22Rv1 (cell line): ENCODE data around the gene METTL2B.
A peak's percentile ranks its signal among the peaks of the same experiment; 100 is the strongest.

Source experiments
- H3K27ac ChIP-seq: fragments of 450-650 bp; 2 replicates; pipeline ENCODE4 v1.5.1; 2017
- ZFX ChIP-seq: fragments of 450-650 bp; IDR thresholded peaks from 2 replicates; pipeline ENCODE4 v1.6.1; 2017; ENCODE audit warnings: antibody characterized with exemption, borderline replicate concordance
- TF ChIP-seq, protein P1 (sequence below): fragments of 450-650 bp; IDR thresholded peaks from 2 replicates; pipeline ENCODE4 v1.5.1; 2017; ENCODE audit warnings: mild to moderate bottlenecking

The METTL2B gene

DNA sequence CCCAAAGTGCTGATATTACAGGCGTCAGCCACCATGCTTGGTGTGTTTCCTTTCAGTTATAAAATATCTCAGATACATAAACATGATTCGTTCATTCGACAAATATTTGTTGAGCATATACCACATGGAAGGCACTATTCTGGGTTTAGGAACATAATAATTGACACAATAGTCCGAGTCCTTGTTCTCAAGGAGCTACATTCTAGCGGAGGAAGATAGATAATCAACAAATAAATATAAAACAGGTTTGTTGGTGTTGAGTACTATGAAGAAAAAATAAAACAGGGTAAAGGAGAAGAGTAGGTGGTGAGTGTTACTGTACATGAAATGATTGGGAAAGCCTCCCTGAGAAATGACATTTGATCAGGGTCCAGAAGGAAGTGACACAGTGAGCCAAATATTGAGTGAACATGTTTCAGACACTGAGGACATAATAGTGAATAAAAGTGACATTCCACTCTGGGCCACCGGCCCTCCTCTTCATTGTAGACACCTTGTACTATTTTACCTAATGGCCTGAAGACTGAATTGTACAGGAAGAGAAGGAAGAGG is 27.7 kb upstream of the METTL2B start:
- TF ChIP-seq, protein P1, sequence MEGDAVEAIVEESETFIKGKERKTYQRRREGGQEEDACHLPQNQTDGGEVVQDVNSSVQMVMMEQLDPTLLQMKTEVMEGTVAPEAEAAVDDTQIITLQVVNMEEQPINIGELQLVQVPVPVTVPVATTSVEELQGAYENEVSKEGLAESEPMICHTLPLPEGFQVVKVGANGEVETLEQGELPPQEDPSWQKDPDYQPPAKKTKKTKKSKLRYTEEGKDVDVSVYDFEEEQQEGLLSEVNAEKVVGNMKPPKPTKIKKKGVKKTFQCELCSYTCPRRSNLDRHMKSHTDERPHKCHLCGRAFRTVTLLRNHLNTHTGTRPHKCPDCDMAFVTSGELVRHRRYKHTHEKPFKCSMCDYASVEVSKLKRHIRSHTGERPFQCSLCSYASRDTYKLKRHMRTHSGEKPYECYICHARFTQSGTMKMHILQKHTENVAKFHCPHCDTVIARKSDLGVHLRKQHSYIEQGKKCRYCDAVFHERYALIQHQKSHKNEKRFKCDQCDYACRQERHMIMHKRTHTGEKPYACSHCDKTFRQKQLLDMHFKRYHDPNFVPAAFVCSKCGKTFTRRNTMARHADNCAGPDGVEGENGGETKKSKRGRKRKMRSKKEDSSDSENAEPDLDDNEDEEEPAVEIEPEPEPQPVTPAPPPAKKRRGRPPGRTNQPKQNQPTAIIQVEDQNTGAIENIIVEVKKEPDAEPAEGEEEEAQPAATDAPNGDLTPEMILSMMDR = no peak
- no peak for TF ChIP-seq ZFX
- H3K27ac ChIP-seq = peak overlapping the region; percentile 53

DNA sequence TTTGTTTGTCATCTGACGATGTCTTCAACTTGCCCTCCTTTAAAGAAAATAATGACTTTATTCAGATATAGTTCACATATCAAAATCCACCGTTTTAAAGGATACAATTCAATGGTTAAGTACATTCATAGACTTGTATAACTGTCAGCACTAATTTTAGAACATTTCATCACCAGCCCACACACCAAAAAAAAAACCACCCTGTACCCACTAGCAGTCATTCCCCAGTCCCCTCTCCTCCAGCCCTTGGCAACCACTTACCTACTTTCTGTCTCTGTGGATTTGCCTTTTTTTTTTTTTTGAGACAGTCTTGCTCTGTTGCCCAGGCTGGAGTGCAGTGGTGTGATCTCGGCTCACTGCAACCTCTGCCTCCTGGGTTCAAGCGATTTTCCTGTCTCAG is 26.1 kb upstream of the METTL2B start:
- H3K27ac ChIP-seq = peak overlapping the region; percentile 29; the same call in 1 of the 2 replicates
- TF ChIP-seq, protein P1 = no peak
- TF ChIP-seq ZFX = no peak

DNA sequence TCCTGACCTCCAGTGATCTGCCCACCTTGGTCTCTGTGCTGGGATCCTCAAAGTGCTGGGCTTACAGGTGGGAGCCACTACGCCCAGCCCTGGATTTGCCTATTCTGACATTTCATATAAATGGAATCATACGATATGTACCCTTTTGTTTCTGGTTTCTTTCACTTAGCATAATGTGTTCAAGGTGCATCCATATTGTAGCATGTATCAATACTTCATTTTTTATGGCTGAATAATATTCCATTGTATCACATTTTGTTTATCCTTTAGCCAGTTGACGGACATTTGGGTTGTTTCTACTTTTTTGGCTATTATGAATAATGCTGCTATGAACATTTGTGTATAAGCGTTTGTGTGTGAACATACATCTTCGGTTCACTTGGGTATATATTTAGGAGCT is 25.6 kb upstream of the METTL2B start:
- no peak overlapping the region for H3K27ac ChIP-seq
- TF ChIP-seq, protein P1 = no peak
- TF ChIP-seq ZFX = no peak

DNA sequence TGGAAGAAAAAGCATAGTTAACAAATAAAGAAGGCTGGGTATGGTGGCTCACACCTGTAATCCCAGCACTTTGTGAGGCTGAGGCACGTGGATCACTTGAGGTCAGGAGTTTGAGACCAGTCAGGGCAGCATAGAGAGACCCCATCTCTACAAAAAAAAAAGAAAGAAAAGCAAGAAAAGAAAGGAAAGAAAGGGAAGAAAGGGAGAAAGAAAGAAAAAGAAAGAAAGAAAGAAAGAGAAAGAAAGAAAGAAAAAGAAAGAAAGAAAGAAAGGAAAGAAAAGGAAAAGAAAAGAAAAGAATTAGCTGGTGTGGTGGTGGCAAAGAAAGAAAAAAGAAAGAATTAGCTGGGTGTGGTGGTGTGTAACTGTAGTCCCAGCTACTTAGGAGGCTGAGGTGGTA is 24.0 kb upstream of the METTL2B start:
- no peak overlapping the region for H3K27ac ChIP-seq
- TF ChIP-seq, protein P1 = no peak
- no peak for TF ChIP-seq ZFX

DNA sequence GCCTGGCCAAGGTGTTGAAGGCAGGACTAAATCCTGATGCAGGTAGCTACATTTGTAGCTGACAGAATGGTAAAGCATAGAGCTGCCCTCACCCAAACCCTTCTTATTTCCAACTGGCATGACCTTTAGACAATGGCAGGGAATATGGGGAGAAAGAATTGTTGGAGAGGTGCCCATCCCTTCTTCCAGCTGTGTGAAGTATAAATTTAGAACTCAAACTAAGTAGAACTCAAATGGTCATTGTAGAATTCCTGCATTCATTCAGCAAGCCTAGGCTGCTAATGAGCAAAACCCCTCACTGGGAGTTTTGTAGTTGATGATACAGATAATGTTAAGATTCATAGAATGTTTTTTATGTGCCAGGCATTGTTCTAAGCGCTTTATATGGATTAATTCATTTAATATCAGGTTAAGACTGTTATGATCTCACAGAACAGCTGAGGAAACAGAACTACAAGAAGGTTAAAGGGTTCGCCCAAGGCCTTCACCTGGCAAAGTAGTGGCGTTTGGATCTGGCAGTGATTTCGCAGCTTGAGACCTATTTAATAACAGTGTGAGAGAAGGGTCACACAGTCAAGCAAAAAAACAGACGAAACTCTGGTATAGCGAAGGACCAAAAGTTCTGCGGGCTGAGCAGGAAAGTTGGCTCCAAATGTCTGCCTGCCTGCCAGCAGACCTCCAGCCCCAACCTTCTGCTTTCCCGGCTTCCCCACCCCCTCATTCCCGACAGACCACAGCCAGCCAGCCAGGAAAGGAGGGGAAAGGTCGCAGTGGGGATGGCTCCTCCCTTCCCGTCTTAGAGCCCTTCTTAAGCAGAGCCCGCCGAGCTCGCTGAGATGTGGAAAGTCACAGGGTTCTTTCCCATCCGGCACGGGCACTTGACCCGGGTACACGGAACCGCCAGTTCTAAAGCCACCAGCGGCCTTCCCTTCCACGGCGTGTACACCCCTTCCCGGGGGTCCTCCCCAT is 22.4 kb upstream of the METTL2B start:
- TF ChIP-seq ZFX = no peak
- TF ChIP-seq, protein P1 = no peak
- H3K27ac ChIP-seq = no peak overlapping the region

DNA sequence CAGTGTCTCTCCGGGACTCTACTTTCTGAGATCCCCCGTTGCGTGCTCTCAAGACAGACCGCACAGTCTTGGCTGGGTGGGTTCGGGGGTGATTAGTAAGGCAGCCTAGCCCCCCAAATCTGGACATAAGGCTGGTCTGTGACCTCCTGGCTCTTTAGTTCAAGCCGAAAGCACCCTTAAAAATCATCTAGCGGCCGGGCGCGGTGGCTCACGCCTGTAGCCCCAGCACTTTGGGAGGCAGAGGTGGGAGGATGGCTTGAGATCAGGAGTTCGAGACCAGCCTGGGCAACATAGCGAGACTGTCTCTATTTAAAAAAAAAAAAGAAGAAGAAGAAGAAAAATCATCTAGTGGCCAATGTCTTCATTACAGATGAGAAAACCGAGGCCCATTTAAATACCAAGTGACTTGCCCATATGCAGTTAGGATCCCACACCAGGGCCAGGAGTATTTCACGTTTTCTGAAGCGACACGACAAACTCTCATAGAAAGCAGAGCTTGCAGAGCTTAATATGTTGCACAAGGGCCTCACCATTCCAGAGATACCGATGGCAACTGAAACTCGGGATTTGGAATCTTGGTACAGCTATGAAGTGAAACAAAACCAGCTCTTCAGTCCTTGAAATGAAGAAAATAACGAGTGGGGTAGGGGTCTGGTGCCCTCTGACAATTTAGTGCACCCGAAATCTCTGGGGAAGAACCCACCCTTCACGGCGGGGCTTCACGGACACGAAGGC is 21.6 kb upstream of the METTL2B start:
- TF ChIP-seq ZFX = no peak
- TF ChIP-seq, protein P1 = no peak; the same call in none of the 2 replicates
- H3K27ac ChIP-seq = peak overlapping the region; percentile 85
